Naive B cell (primary cell): ENCODE measurements around the gene NRDE2. TPM values are rescaled to one million over a fixed set of nuclear protein-coding genes. Genes with fewer than 3 reads are reported as not detected.
"Not testable (repeated sequence)": the region's sequence is repeated elsewhere in the genome, so short reads cannot be mapped to it uniquely, and the experiment has no call there.

ENCODE experiments used
- ATAC-seq, 2 donors: fragments of 150-1000 bp; cut with Tn5 transposase; 2 replicates each; pipeline ENCODE4 v1.10.0; 2021; ENCODE audit warnings: low read depth in 2 of 2, mild to moderate bottlenecking in 2 of 2, moderate library complexity in 2 of 2
- DNase-seq: peaks from one replicate; pipeline ENCODE4 v3.0.0; 2022
- H3K27ac Mint-ChIP-seq, 6 donors: one replicate each; pipeline ENCODE4 v1.8.0; 2020 to 2022; ENCODE audit warnings: mild to moderate bottlenecking in 6 of 6, mixed read lengths in 6 of 6, moderate library complexity in 5 of 6, inconsistent platforms in 2 of 6
- H3K27me3 Mint-ChIP-seq, 3 donors: one replicate each; pipeline ENCODE4 v1.8.0; 2021 to 2022; ENCODE audit warnings: mixed read lengths in 3 of 3, mild to moderate bottlenecking in 1 of 3
- H3K36me3 Mint-ChIP-seq, 2 donors: one replicate each; pipeline ENCODE4 v1.8.0; 2020 to 2022; ENCODE audit warnings: mixed read lengths in 2 of 2, inconsistent platforms in 1 of 2, mild to moderate bottlenecking in 1 of 2
- H3K4me1 Mint-ChIP-seq, 3 donors: one replicate each; pipeline ENCODE4 v1.8.0; 2020 to 2022; ENCODE audit warnings: mixed read lengths in 3 of 3, inconsistent platforms in 1 of 3, mild to moderate bottlenecking in 1 of 3, moderate library complexity in 1 of 3
- H3K4me3 Mint-ChIP-seq, 8 donors: one replicate each; pipeline ENCODE4 v1.8.0; 2020 to 2022; ENCODE audit warnings: mild to moderate bottlenecking in 8 of 8, mixed read lengths in 8 of 8, moderate library complexity in 8 of 8, inconsistent platforms in 2 of 8
- H3K9me3 Mint-ChIP-seq, 7 donors: one replicate each; pipeline ENCODE4 v1.8.0; 2020 to 2022; ENCODE audit warnings: mixed read lengths in 7 of 7, mild to moderate bottlenecking in 5 of 7, inconsistent platforms in 2 of 7, moderate library complexity in 1 of 7
- polyA plus RNA-seq, 6 donors: library from polyadenylated mRNA; unstranded; fragments of 300-500 nt; fragmentation: Illumina TruSeq; gene quantifications; one replicate each; pipeline ENCODE4 v1.2.3, GENCODE V29; 2021; ENCODE audit warnings: low read depth in 6 of 6

NRDE2 gene
- polyA plus RNA-seq, 6 donors from 2014 or later: 9.9 to 21.0 (median 15.2) TPM

- Mint-ChIP-seq H3K27ac (no peak overlapping the region), H3K36me3 (no peaks in the 10 kb centered on the region), H3K4me3 (no peak overlapping the region), H3K4me1 (no peaks in the 10 kb centered on the region), H3K9me3 (no peaks in the 10 kb centered on the region), H3K27me3 (peaks cover 13 to 22% (median 19%) of the 10 kb centered on the region in 3 donors)
- ATAC-seq (no peak), DNase-seq (no peak)
Observed at GRCh38 chr14:90356925-90357324, 25.2 kb upstream of the NRDE2 start.

DNA sequence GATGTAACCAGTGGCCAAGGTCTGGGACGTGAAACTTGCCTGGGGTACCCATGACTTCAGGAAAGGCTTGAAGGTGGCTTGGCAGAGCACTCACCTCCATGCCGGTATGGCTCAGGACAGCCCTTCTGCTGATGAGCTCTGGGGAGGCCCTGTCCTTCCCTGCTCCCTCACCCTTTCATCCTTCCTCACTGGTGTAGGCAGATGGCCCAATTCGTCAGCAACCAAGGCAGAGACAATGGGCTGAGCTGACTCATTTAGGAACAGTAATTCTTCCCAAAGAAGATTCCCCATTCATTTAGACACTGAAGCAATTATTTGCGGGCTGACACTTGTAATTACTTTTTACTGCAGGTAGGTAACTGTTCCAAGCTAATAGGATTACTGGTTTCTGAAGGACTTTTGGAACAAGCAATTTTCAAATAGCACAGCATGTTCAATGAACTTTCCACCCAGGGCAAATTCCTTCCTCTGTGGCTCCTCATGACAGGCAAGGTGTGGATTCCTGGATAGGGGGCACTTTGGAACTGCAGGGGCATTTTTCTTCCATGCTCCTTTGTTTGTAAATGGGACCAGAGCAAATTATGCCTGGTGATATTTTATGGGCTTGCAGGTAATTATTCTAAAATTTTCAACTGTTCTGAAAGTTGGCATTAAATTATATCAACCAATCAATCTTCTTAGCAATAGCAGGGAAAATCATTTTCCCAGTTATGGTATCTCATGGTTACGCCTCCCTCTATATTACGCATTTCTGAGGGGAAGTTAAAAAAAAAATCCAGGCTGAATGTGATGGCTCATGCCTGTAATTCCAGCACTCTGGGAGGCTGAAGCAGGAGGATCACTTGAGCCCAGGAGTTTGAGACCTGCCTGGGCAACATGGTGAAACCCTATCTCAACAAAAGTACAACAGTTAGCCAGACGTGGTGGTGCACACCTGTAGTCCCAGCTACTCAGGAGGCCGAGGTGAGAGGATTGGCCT is 24.1 kb upstream of the NRDE2 start:
- no peak for ATAC-seq
- no peak for DNase-seq
- H3K27ac Mint-ChIP-seq: peak overlapping the region in 1 of 6 donors; percentile 21

GRCh38 chr14:90354551-90355298 is 23.0 kb upstream of the NRDE2 start:
- no peaks in the 10 kb centered on the region for H3K36me3 Mint-ChIP-seq
- no peak for ATAC-seq
- H3K4me1 Mint-ChIP-seq: no peaks in the 10 kb centered on the region
- H3K9me3 Mint-ChIP-seq: no peaks in the 10 kb centered on the region
- peaks cover 14 to 16% (median 15%) of the 10 kb centered on the region in 3 donors for H3K27me3 Mint-ChIP-seq
- DNase-seq: no peak
- no peak overlapping the region for H3K27ac Mint-ChIP-seq
- H3K4me3 Mint-ChIP-seq: no peak overlapping the region

More for the DNA sequence above, 24.1 kb upstream of the NRDE2 start:
- no peak overlapping the region for H3K4me3 Mint-ChIP-seq
- no peaks in the 10 kb centered on the region for H3K4me1 Mint-ChIP-seq
- peaks cover 10 to 21% (median 19%) of the 10 kb centered on the region in 3 donors for H3K27me3 Mint-ChIP-seq
- H3K9me3 Mint-ChIP-seq: no peaks in the 10 kb centered on the region
- H3K36me3 Mint-ChIP-seq: no peaks in the 10 kb centered on the region

DNA sequence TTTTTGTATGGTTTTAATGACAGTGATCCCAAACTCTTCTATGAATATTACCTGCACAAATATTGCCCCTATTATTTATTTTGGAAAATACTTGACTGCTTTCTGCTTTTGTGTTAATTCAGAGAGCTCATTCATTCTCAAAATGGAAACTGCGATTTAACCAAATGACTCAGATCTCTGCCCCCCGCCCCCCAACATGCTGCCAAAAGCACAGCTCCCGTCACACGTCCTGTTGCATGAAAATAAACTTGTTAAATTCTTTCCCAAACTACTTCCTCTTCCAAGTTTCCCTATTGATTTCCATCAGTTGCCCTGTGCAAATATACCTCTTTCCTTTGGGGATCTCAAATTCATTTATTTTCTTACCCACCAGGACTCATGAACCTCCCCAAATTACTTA is 18.0 kb upstream of the NRDE2 start:
- no peak for DNase-seq
- Mint-ChIP-seq H3K4me3 (no peak overlapping the region), H3K9me3 (no peaks in the 10 kb centered on the region), H3K36me3 (no peaks in the 10 kb centered on the region), H3K27ac (no peak overlapping the region), H3K27me3 (peaks cover 0 to 14% (median 7%) of the 10 kb centered on the region in 3 donors), H3K4me1 (no peaks in the 10 kb centered on the region)
- no peak for ATAC-seq

DNA sequence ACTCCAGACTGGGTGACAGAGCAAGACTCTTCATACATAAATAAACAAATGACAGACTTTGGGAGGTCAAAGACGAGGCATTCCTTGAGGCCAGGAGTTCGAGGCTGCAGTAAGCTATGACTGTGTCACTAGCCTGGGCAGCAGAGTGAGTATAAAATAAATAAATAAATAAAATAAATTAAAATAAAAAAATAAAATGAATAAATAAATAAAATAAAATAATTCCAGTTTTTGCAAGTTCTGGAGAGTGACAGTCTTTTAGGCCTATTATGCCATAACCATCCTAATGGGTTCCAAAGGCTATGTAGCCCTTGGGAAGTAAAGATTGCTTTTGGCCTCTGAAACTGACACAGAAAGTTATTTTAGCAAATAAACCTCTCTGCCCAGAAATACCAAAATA is 16.5 kb upstream of the NRDE2 start:
- ATAC-seq (no peak), DNase-seq (no peak)
- no peaks in the 10 kb centered on the region for H3K36me3 Mint-ChIP-seq
- H3K4me3 Mint-ChIP-seq: no peak overlapping the region
- H3K27ac Mint-ChIP-seq: no peak overlapping the region
- H3K9me3 Mint-ChIP-seq: no peaks in the 10 kb centered on the region
- no peaks in the 10 kb centered on the region for H3K4me1 Mint-ChIP-seq
- peaks cover 0 to 20% (median 14%) of the 10 kb centered on the region in 3 donors for H3K27me3 Mint-ChIP-seq

- Mint-ChIP-seq H3K4me3 (no peak overlapping the region), H3K9me3 (no peaks in the 10 kb centered on the region), H3K36me3 (no peaks in the 10 kb centered on the region), H3K27ac (no peak overlapping the region), H3K4me1 (no peaks in the 10 kb centered on the region), H3K27me3 (peaks cover 20 to 29% (median 20%) of the 10 kb centered on the region in 3 donors)
- no peak for DNase-seq
- ATAC-seq: no peak
Observed at GRCh38 chr14:90345239-90345557, 13.5 kb upstream of the NRDE2 start.

- Mint-ChIP-seq H3K9me3 (no peaks in the 10 kb centered on the region), H3K36me3 (no peaks in the 10 kb centered on the region)
Observed at GRCh38 chr14:90344331-90345238, 12.8 kb upstream of the NRDE2 start.

DNA sequence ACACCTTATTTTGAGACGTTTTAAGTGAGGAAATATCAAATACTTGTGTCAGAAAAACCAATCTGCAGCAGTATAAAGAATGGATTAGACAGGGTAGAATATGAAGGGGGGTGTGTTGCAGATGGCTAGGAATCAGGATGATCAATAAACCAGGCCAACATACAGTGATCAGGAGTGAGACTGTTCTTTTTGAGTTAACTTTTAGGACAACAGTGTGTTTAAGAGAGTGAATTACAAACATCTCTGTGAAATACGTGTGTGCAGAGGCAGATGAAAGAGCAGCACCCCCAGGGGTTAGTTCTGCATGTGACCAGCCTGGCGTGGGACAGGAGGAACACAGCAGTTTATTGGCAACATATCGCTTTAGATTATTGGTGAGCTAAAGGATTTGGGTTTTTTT is 10.6 kb upstream of the NRDE2 start:
- H3K36me3 Mint-ChIP-seq: no peaks in the 10 kb centered on the region
- H3K4me1 Mint-ChIP-seq: no peaks in the 10 kb centered on the region
- H3K4me3 Mint-ChIP-seq: no peak overlapping the region
- DNase-seq: no peak
- no peak for ATAC-seq
- no peak overlapping the region for H3K27ac Mint-ChIP-seq
- peaks cover 0 to 4% (median 0%) of the 10 kb centered on the region in 7 donors for H3K9me3 Mint-ChIP-seq
- peaks cover 26 to 46% (median 40%) of the 10 kb centered on the region in 3 donors for H3K27me3 Mint-ChIP-seq

More at GRCh38 chr14:90344331-90345238, 12.8 kb upstream of the NRDE2 start:
- Mint-ChIP-seq H3K27me3 (peaks cover 25 to 29% (median 26%) of the 10 kb centered on the region in 3 donors), H3K4me3 (no peak overlapping the region), H3K4me1 (no peaks in the 10 kb centered on the region), H3K27ac (no peak overlapping the region)
- ATAC-seq (no peak), DNase-seq (no peak)

GRCh38 chr14:90341784-90342183 is 10.0 kb upstream of the NRDE2 start:
- no peak overlapping the region for H3K4me3 Mint-ChIP-seq
- no peaks in the 10 kb centered on the region for H3K36me3 Mint-ChIP-seq
- no peak for ATAC-seq
- no peak for DNase-seq
- no peaks in the 10 kb centered on the region for H3K4me1 Mint-ChIP-seq
- peaks cover 0 to 4% (median 0%) of the 10 kb centered on the region in 7 donors for H3K9me3 Mint-ChIP-seq
- peaks cover 25 to 51% (median 46%) of the 10 kb centered on the region in 3 donors for H3K27me3 Mint-ChIP-seq
- H3K27ac Mint-ChIP-seq: peak overlapping the region in 1 of 6 donors; percentile 71

- Mint-ChIP-seq H3K27me3 (peaks cover 22 to 57% (median 51%) of the 10 kb centered on the region in 3 donors), H3K27ac (peak overlapping the region in 2 of 6 donors; percentile 66 to 71)
- not testable (repeated sequence) for ATAC-seq, H3K4me3 Mint-ChIP-seq, H3K36me3 Mint-ChIP-seq, H3K9me3 Mint-ChIP-seq, H3K4me1 Mint-ChIP-seq, DNase-seq
Observed at GRCh38 chr14:90341232-90341631, 9.5 kb upstream of the NRDE2 start.

GRCh38 chr14:90336985-90337384 is 5.2 kb upstream of the NRDE2 start:
- H3K9me3 Mint-ChIP-seq: peaks cover 0 to 4% (median 0%) of the 10 kb centered on the region in 7 donors
- ATAC-seq: no peak
- no peak overlapping the region for H3K27ac Mint-ChIP-seq
- peaks cover 17 to 62% (median 56%) of the 10 kb centered on the region in 3 donors for H3K27me3 Mint-ChIP-seq
- no peak overlapping the region for H3K4me3 Mint-ChIP-seq
- H3K4me1 Mint-ChIP-seq: peaks cover 2 to 3% (median 2%) of the 10 kb centered on the region in 3 donors
- no peaks in the 10 kb centered on the region for H3K36me3 Mint-ChIP-seq
- DNase-seq: no peak

GRCh38 chr14:90336401-90336800 is 4.7 kb upstream of the NRDE2 start:
- Mint-ChIP-seq H3K4me3 (no peak overlapping the region), H3K36me3 (no peaks in the 10 kb centered on the region), H3K9me3 (peaks cover 0 to 4% (median 0%) of the 10 kb centered on the region in 7 donors), H3K27me3 (peaks cover 17 to 56% (median 52%) of the 10 kb centered on the region in 3 donors), H3K4me1 (peaks cover 7 to 9% (median 8%) of the 10 kb centered on the region in 3 donors), H3K27ac (no peak overlapping the region)
- ATAC-seq (no peak), DNase-seq (no peak)

DNA sequence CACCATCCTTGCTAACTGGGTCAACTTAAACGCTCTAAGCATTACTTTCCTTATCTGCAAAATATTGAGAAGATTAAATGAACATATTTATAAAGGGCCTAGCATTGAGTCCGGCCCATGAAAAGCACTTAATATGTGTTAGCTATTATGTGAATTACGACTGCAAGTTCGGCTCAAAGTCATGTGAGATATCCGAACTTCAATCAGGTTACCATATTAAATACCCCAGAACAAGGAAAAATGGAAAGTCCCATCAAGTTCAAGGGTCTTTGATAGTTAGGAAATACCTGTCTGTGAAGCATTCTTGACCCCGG is 487 bp upstream of the NRDE2 start:
- Mint-ChIP-seq H3K4me1 (peaks cover 12 to 25% (median 18%) of the 10 kb centered on the region in 3 donors), H3K27me3 (peaks cover 7 to 21% (median 21%) of the 10 kb centered on the region in 3 donors), H3K9me3 (peaks cover 0 to 2% (median 0%) of the 10 kb centered on the region in 7 donors), H3K4me3 (peak overlapping the region; percentile 87 to 98 (median 96)), H3K27ac (peak overlapping the region; percentile 93 to 98 (median 96)), H3K36me3 (no peaks in the 10 kb centered on the region)
- ATAC-seq (no peak), DNase-seq (no peak)
